GM12801 (cell line): Measurements from ENCODE around the gene PRKX.

ENCODE experiments used
- CTCF ChIP-seq: IDR thresholded peaks from one replicate; pipeline ENCODE4 v1.5.1; 2011; ENCODE audit warnings: control low read depth; ENCODE audit not compliant: insufficient read length; ENCODE audit errors: extremely low read depth

Gene PRKX

GRCh38 chrX:3631196-3631595 is 82.3 kb downstream of the PRKX start:
- no peak for TF ChIP-seq CTCF

- no peak for TF ChIP-seq CTCF
Measured at GRCh38 chrX:3627594-3627993, 85.9 kb downstream of the PRKX start.

GRCh38 chrX:3621414-3621813 is 92.0 kb downstream of the PRKX start:
- TF ChIP-seq CTCF = no peak

GRCh38 chrX:3609810-3610209 is 103.6 kb downstream of the PRKX start:
- TF ChIP-seq CTCF = no peak

- TF ChIP-seq CTCF = no peak
Measured at GRCh38 chrX:3603026-3603661, 110.3 kb downstream of the PRKX start.

GRCh38 chrX:3599802-3600430 is 113.5 kb downstream of the PRKX start:
- no peak for TF ChIP-seq CTCF

- no peak for TF ChIP-seq CTCF
Measured at GRCh38 chrX:3598709-3599108, 114.7 kb downstream of the PRKX start.
